NB4 (cell line): ENCODE results near the gene CSAD.
"Not testable (repeated sequence)": the region's sequence is repeated elsewhere in the genome, so short reads cannot be mapped to it uniquely, and the experiment has no call there.

Source experiments
- DNase-seq: peaks from one replicate; pipeline ENCODE4 v3.0.0; 2010; ENCODE audit warnings: low read depth
- H3K4me3 ChIP-seq: one replicate; pipeline ENCODE4 v1.5.1; 2011; ENCODE audit warnings: mild to moderate bottlenecking, low read depth, low read length, moderate library complexity
- MYC ChIP-seq: IDR thresholded peaks from 2 replicates; pipeline ENCODE4 v1.6.1; 2011; ENCODE audit warnings: low read depth, low read length
- POLR2A ChIP-seq: IDR thresholded peaks from 2 replicates; pipeline ENCODE4 v1.6.1; 2011; ENCODE audit warnings: mild to moderate bottlenecking; ENCODE audit not compliant: insufficient read length; ENCODE audit errors: extremely low read depth
- TF ChIP-seq, protein P1 (sequence below): IDR thresholded peaks from 2 replicates; pipeline ENCODE4 v1.6.1; 2011; ENCODE audit warnings: low read depth, low read length
- TF ChIP-seq, protein P2 (sequence below): IDR thresholded peaks from one replicate; pipeline ENCODE4 v1.5.1; 2012; ENCODE audit warnings: low read depth, low read length

CSAD gene

DNA sequence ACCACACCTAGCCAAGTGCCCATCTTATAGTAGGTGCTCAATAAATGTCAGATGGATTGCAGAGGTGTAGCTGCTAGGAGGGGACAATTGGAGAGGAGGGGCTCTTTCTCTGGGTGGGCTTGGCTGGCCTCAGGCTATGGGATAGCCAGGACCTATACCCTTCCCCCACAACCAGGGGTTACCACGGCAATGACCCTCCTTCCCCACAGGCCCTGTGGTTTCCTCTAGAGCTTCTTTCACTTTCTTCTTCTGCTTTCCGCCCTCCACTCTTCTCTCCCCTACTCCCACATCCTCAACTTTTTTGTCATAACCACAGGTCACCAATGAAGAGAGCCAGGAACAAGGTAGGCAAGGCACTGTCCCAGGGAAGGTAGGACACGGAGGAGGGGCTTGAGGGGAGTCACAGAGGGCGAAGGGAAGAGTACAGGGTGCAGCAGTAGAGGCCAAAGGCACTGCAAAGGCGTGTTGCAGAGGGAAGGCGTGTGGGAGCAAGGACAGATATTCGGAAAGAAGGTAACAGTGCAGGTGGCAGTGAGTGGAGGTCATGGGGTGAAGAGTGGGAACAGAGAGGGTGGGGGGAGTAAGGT lies 28.2 kb upstream of the CSAD start:
- peak; percentile 85 for DNase-seq
- H3K4me3 ChIP-seq, result peak overlapping the region; percentile 43
- TF ChIP-seq, protein P1, sequence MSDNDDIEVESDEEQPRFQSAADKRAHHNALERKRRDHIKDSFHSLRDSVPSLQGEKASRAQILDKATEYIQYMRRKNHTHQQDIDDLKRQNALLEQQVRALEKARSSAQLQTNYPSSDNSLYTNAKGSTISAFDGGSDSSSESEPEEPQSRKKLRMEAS, result no peak
- TF ChIP-seq MYC, result no peak
- no peak for TF ChIP-seq POLR2A
- TF ChIP-seq, protein P2, sequence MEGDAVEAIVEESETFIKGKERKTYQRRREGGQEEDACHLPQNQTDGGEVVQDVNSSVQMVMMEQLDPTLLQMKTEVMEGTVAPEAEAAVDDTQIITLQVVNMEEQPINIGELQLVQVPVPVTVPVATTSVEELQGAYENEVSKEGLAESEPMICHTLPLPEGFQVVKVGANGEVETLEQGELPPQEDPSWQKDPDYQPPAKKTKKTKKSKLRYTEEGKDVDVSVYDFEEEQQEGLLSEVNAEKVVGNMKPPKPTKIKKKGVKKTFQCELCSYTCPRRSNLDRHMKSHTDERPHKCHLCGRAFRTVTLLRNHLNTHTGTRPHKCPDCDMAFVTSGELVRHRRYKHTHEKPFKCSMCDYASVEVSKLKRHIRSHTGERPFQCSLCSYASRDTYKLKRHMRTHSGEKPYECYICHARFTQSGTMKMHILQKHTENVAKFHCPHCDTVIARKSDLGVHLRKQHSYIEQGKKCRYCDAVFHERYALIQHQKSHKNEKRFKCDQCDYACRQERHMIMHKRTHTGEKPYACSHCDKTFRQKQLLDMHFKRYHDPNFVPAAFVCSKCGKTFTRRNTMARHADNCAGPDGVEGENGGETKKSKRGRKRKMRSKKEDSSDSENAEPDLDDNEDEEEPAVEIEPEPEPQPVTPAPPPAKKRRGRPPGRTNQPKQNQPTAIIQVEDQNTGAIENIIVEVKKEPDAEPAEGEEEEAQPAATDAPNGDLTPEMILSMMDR, result no peak

DNA sequence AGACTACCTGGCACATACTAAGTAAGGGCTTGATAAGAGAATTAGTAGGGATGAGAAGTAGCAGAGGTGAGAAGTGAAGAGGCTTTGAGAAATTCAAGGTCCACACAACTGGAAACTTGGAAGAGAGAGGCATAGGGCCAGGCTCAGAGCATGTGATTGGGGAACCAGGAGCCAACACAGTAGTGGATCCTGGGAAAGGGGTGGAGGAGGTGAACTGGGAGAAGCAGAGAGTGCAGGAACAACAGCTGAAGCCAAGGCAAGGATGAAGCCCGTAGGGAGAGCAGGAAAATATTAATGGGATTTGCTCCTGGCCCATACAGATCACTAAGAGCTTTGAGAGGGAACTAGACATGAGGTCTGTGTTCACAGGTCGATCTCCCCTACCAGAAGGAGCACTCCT lies 27.7 kb upstream of the CSAD start:
- TF ChIP-seq, protein P2, result no peak
- TF ChIP-seq, protein P1, result no peak
- TF ChIP-seq POLR2A, result no peak
- TF ChIP-seq MYC, result no peak

DNA sequence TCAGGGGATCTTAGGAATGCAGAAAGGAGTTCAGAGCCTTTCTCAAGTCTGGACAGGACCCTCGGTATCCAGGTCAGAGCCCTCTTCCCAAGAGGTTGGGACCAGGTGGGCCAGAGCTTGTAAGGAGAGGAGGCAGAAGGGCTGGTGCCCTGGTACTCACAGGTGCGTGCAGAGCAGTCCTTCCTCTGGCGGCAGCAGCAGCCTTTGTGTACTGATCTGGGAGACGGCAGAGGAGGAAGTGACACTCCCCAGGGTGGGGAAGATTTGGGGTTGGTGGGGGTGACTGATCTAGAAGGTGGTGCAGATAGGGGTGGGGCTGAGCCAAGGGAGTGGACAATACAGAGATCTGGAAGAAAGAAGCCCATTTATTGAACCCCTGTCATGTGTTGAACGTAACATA lies 26.3 kb upstream of the CSAD start, which contains the start of gene ITGB7:
Gene ITGB7 (minus strand): TSS at position 210 of the 400 bp plus-strand sequence. CDS start 6,808 bp downstream, outside the sequence.
- peak within 1 kb of the TSS; percentile 23 for H3K4me3 ChIP-seq
- TF ChIP-seq, protein P1, result no peak
- no peak for TF ChIP-seq MYC
- TF ChIP-seq POLR2A, result no peak
- TF ChIP-seq, protein P2, result no peak

More for the DNA sequence above, 27.7 kb upstream of the CSAD start:
- no peak overlapping the region for H3K4me3 ChIP-seq
- no peak for DNase-seq

DNA sequence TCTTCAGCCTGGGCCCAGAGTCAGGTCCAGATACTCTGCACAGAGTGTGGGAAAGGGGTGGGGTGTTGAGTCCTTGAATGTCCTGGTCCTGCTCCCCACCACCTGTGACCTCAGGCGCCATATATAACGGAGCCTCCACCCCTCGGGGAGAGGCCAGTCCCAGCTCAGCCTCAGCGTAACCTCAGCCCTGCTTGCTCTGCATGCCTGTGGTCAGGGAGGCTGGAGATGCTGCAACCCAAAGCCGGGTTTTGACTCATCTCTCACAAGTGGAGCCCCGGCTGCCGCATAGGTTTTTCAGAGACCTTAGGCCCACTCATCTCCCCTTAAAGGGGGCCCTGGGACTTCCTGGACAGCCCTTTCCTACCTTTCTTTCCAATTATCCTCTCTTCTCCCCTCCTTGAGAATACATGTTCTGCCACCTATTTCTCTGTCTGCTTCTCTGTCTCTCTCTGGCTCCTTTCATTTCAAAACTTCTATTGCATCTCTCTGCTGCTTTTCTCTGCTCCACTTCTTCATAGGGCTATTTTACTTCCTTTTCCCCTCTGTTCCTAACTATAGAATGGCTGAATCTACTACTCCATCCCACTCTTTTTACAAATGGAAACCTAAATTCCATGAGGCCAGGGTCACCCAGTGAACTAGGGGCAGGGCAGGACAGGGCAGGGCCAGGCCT lies 25.2 kb upstream of the CSAD start:
- DNase-seq, result peak; percentile 89
- TF ChIP-seq, protein P1, result no peak
- TF ChIP-seq, protein P2, result no peak
- TF ChIP-seq MYC, result no peak
- no peak for TF ChIP-seq POLR2A
- peak overlapping the region; percentile 23 for H3K4me3 ChIP-seq

More for the DNA sequence above, 26.3 kb upstream of the CSAD start, which contains the start of gene ITGB7:
- peak; percentile 76 for DNase-seq

DNA sequence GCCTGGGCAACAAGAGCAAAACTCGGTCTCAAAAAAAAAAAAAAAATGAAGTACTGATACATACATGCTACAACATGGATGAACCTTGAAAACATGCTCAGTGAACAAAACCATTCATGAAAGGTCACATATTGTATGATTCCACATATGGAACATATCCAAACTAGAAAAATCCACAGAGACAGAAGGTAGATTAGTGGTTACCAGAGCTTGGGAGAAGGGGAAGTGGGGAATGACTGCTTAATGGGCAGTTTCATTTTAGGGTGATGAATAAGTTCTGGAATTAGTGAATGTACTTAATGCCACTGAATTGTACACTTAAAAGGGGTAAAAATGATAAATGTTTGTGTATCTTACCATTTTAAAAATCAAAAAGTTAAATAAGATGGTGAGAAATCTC lies 23.6 kb upstream of the CSAD start:
- H3K4me3 ChIP-seq, result no peak overlapping the region
- TF ChIP-seq POLR2A (no peak), MYC (no peak)
- TF ChIP-seq, protein P2, result no peak
- TF ChIP-seq, protein P1, result no peak
- no peak for DNase-seq

DNA sequence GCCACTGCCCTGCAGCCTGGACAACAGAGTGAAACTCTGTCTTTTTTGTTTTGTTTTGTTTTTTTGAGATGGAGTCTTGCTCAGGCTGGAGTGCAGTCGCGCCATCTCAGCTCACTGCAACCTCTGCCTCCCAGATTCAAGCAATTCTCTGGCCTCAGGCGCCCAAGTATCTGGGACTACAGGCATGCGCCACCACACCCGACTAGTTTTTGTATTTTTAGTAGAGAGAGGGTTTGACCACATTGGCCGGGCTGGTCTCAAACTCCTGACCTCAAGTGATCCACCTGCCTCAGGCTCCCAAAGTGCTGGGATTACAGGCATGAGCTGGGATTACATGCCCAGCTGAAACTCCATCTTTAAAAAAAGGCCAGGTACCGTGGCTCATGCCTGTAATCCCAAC lies 21.6 kb upstream of the CSAD start:
- not testable (repeated sequence) for DNase-seq, H3K4me3 ChIP-seq
